ENCODE results near the gene PAX8.

- TF ChIP-seq, protein P1, sequence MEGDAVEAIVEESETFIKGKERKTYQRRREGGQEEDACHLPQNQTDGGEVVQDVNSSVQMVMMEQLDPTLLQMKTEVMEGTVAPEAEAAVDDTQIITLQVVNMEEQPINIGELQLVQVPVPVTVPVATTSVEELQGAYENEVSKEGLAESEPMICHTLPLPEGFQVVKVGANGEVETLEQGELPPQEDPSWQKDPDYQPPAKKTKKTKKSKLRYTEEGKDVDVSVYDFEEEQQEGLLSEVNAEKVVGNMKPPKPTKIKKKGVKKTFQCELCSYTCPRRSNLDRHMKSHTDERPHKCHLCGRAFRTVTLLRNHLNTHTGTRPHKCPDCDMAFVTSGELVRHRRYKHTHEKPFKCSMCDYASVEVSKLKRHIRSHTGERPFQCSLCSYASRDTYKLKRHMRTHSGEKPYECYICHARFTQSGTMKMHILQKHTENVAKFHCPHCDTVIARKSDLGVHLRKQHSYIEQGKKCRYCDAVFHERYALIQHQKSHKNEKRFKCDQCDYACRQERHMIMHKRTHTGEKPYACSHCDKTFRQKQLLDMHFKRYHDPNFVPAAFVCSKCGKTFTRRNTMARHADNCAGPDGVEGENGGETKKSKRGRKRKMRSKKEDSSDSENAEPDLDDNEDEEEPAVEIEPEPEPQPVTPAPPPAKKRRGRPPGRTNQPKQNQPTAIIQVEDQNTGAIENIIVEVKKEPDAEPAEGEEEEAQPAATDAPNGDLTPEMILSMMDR (conservative IDR thresholded peaks at IDR 0.05; ENCODE audit: low read length), result no peak
- TF ChIP-seq EZH2phosphoT487 (IDR thresholded peaks at IDR 0.05; ENCODE audit: borderline replicate concordance, low read depth, low read length), result no peak
Measured at GRCh38 chr2:113167115-113167932, 111.4 kb downstream of the PAX8 start.
